Measurements from ENCODE around the gene PITPNC1.

Gene PITPNC1

DNA sequence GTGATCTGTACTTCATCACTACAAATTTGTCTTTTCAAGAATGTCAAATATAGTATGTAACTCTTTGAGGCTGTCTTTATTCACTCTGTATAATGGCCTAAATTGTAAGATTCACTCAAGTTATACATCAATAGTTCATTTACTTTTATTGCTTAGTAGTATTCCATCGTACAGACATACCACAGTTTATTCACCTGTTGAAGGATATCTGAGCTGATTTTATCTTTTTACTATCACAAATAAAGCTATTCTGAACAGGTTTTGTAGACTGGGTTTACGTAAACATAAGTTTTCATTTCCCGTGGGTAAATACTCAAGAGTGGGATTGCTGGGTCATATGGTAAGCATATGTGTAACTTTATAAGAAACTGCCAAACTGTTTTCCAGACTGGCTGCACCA is 29.3 kb upstream of the PITPNC1 start:
- no peak for DNase-seq (ENCODE audit: extremely low read depth, low read depth)
- TF ChIP-seq, protein P1, sequence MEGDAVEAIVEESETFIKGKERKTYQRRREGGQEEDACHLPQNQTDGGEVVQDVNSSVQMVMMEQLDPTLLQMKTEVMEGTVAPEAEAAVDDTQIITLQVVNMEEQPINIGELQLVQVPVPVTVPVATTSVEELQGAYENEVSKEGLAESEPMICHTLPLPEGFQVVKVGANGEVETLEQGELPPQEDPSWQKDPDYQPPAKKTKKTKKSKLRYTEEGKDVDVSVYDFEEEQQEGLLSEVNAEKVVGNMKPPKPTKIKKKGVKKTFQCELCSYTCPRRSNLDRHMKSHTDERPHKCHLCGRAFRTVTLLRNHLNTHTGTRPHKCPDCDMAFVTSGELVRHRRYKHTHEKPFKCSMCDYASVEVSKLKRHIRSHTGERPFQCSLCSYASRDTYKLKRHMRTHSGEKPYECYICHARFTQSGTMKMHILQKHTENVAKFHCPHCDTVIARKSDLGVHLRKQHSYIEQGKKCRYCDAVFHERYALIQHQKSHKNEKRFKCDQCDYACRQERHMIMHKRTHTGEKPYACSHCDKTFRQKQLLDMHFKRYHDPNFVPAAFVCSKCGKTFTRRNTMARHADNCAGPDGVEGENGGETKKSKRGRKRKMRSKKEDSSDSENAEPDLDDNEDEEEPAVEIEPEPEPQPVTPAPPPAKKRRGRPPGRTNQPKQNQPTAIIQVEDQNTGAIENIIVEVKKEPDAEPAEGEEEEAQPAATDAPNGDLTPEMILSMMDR (IDR thresholded peaks at IDR 0.05; ENCODE audit: low read depth, low read length, missing control alignments), result no peak
- no peak overlapping the region for H3K4me3 ChIP-seq (replicated peaks; ENCODE audit: low read depth, low read length)

DNA sequence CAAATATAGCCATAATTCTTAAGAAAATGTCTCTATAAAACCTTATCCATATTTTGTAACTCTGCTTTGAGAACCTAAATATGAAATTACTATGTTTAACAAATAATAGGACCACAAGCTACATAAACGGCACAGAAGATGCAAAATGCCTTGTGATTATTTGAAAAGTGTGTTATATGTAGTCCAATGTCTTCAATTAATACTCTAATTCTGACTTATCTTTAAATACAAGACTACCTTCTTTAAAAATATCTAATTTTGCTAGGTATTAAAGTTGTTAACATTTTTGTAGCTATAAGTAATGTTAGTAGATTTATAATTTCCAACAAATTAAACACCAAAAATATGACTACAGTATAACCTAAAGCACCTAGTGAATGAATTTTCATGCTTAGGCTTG is 27.7 kb upstream of the PITPNC1 start:
- H3K4me3 ChIP-seq (replicated peaks; ENCODE audit: low read depth, low read length), result no peak overlapping the region
- DNase-seq (ENCODE audit: extremely low read depth, low read depth), result no peak
- TF ChIP-seq, protein P1 (IDR thresholded peaks at IDR 0.05; ENCODE audit: low read depth, low read length, missing control alignments), result no peak

DNA sequence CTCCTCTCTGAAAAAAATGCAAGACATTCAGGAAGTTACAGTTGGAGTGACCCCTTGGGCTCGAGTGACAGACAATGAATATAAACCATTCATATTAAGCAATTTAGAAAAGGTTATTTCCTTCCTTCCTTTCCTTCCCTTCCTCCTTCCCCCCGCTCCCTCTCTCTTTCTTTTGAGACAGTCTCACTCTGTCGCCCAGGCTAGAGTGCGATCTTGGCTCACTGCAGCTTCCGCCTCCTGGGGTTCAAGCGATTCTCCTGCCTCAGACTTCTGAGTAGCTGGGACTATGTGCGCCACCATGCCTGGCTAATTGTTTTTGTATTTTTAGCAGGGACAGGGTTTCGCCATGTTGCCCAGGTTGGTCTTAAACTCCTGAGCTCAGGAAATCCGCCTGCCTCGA is 23.9 kb upstream of the PITPNC1 start:
- no peak overlapping the region for H3K4me3 ChIP-seq (replicated peaks; ENCODE audit: low read depth, low read length)
- TF ChIP-seq, protein P1 (IDR thresholded peaks at IDR 0.05; ENCODE audit: low read depth, low read length, missing control alignments), result no peak
- no peak for DNase-seq (ENCODE audit: extremely low read depth, low read depth)

DNA sequence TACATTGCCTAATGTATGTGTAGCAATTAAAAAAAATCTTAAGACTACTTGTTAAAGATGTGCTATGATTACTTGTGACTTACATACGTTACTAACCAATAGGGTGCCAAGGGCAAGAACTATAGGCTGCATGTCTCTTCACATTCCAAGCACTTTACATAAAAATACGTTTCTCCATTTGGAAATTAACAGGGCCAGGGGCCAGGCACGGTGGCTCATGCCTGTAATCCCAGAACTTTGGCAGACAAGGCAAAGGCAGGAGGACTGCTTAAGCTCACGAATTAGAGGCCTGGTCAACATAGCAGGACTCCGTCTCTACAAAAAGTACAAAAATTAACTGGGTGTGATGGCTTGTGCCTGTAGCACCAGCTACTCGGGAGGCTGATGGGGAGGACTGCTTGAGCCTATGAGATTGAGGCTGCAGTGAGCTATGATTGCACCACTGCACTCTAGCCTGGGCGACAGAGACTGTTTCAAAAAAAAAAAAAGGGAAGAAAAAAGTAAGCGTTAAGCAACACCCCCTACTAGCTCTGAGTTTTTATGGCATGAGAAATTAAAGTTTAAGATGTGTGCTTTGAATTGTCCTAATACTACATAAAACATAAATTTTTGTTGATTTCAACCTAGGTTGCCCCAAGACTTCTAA is 23.0 kb upstream of the PITPNC1 start:
- no peak for DNase-seq (ENCODE audit: extremely low read depth, low read depth)
- TF ChIP-seq, protein P1 (IDR thresholded peaks at IDR 0.05; ENCODE audit: low read depth, low read length, missing control alignments), result no peak
- H3K4me3 ChIP-seq (replicated peaks; ENCODE audit: low read depth, low read length), result no peak overlapping the region

DNA sequence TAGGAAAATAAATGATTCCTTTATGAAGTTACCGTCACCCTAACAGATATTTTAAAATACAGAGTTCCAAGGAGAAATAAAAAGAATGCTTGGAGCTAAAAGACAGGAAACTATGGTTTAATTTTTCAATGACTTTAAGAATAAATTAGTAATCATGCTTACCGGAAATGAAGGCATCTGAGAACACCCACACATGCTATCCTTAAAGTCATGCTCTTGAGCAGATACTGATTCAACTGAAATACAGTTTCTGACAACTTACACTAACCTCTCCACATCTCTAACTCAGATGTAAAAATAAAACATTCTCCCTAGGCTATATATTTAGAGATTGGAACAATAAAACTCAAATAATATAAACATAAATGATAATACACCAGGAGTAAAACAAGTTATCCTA is 18.5 kb upstream of the PITPNC1 start:
- H3K4me3 ChIP-seq (replicated peaks; ENCODE audit: low read depth, low read length), result no peak overlapping the region
- DNase-seq (ENCODE audit: extremely low read depth, low read depth), result no peak
- TF ChIP-seq, protein P1 (IDR thresholded peaks at IDR 0.05; ENCODE audit: low read depth, low read length, missing control alignments), result no peak

DNA sequence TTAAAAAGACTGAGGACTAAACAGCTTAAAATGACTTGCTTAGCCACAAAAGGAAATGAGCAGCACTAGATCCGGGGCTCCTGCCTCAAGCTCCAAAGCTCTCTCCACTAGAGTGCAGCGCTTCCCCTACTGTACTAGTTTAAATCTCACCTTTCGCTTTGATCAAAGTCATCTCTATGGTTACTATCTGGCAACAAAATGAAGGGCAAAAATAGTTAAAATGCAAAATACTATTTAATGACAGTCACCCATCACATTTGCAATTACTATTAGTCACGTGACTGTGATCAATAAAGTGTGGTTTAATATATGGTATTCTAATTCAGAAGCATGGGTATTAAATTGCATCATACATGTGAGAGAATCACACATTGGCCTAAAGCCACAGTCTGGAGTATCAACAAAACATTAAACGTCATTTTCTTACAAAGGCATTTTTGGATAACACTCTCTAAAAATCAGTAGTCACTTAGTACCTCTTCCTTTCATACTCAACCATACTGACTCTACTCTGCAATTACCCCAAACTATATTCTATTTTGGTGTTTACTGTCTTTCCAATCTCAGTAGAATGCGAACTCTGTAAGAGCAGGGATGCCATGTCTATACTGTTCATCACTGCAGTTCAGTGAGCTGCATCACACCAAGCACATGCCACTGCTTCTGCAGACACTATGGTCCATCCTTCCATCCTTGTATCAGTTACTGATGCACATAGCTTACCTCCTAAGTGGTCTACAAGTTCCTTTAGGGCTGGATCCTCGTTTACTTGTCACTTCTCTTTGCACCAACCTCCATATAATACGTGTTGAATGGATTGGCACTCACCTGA is 16.9 kb upstream of the PITPNC1 start:
- TF ChIP-seq, protein P1 (IDR thresholded peaks at IDR 0.05; ENCODE audit: low read depth, low read length, missing control alignments), result peak; percentile 31
- no peak overlapping the region for H3K4me3 ChIP-seq (replicated peaks; ENCODE audit: low read depth, low read length)
- no peak for DNase-seq (ENCODE audit: extremely low read depth, low read depth)
